K562 (cell line): ENCODE measurements around the gene PLCL1. TPM values are rescaled to one million over a fixed set of nuclear protein-coding genes. Genes with fewer than 3 reads are reported as not detected.
A peak's percentile ranks its signal among the peaks of the same experiment; 100 is the strongest.

Experiments used
- ATAC-seq: fragments of 200-7000 bp; cut with Tn5 transposase; 3 replicates; pipeline ENCODE4 v1.9.1; 2020; ENCODE audit warnings: moderate library complexity
- BruUV-seq: library from RNA; stranded (reverse); fragments of 400-500 nt; replicated peaks from 2 replicates; lab custom pipeline; 2021; lab: Mats Ljungman, UMichigan
- CTCF ChIA-PET: fragments of 300-600 bp; formaldehyde crosslinking; extraction: SDS; loops from one replicate; lab custom pipeline; 2021; ENCODE audit warnings: low intra/inter-chr PET ratio; lab: Yijun Ruan, JAX
- POLR2A ChIA-PET: fragments of 300-600, 350-650 bp; sonication (Branson Sonifier 250); formaldehyde crosslinking; extraction: SDS; loops from one replicate; lab custom pipeline; 2021; ENCODE audit warnings: antibody characterized with exemption, inconsistent platforms; lab: Yijun Ruan, JAX
- DNase-seq, 4 experiments: peaks; one replicate each; pipeline versions ENCODE4 v3.0.0 to v3.0.0-alpha.2; 2011 to 2018; ENCODE audit warnings: low spot score in 3 of 4, mixed read lengths in 3 of 4; ENCODE audit errors: extremely low read depth in 1 of 4
- FAIRE-seq: peaks from 2 replicates; lab custom pipeline; 2011; peaks lifted over from hg19 to GRCh38; lab: Jason Lieb, UNC
- H2AFZ ChIP-seq: 2 replicates; pipeline ENCODE4 v1.6.0; 2011; ENCODE audit warnings: low read depth, low read length, control low read depth, inconsistent platforms
- H3K27ac ChIP-seq: fragments of 200-600 bp; 3 replicates; pipeline ENCODE4 v1.8.0; 2011; ENCODE audit warnings: low read depth, mild to moderate bottlenecking, control low read depth, inconsistent platforms, low read length, moderate library complexity, mixed read lengths; ENCODE audit errors: extremely low read depth
- H3K27me3 ChIP-seq, 2 experiments: fragments of 300-600 bp in 1 of 2; 2 replicates in 1 of 2; 3 replicates in 1 of 2; pipeline versions ENCODE4 v1.6.0 to v1.8.0; 2011; ENCODE audit warnings: inconsistent platforms in 2 of 2, low read length in 2 of 2, mild to moderate bottlenecking in 1 of 2, mixed read lengths in 1 of 2, moderate library complexity in 1 of 2; ENCODE audit not compliant: control insufficient read depth in 2 of 2, insufficient read depth in 2 of 2
- H3K36me3 ChIP-seq: fragments of 300-600 bp; 3 replicates; pipeline ENCODE4 v1.8.0; 2011; ENCODE audit warnings: mild to moderate bottlenecking, low read length, inconsistent platforms; ENCODE audit not compliant: control insufficient read depth, insufficient read depth
- H3K4me1 ChIP-seq, 2 experiments: fragments of 200-600 bp in 1 of 2; replicated peaks in 1 of 2; 2 replicates in 1 of 2; 3 replicates in 1 of 2; pipeline versions ENCODE4 v1.5.1 to v1.8.0; 2011; ENCODE audit warnings: inconsistent platforms in 2 of 2, low read length in 2 of 2, mild to moderate bottlenecking in 1 of 2, mixed read lengths in 1 of 2, moderate library complexity in 1 of 2; ENCODE audit not compliant: control insufficient read depth in 2 of 2, insufficient read depth in 2 of 2
- H3K4me2 ChIP-seq: 2 replicates; pipeline ENCODE4 v1.6.1; 2011; ENCODE audit warnings: low read length, control low read depth, inconsistent platforms, mixed read lengths; ENCODE audit not compliant: insufficient read depth
- H3K4me3 ChIP-seq: fragments of 200-600 bp; sonication (generic), shearing (Covaris generic); 2 replicates; pipeline ENCODE4 v1.5.1; 2016; ENCODE audit warnings: control low read depth, inconsistent platforms
- H3K79me2 ChIP-seq: fragments of 200-600 bp; 3 replicates; pipeline ENCODE4 v1.8.0; 2011; ENCODE audit warnings: low read length, inconsistent platforms; ENCODE audit not compliant: control insufficient read depth, insufficient read depth
- H3K9ac ChIP-seq, 2 experiments: 2 replicates each; pipeline versions ENCODE4 v1.6.0 to v1.6.1; 2011; ENCODE audit warnings: low read depth in 2 of 2, low read length in 2 of 2, control low read depth in 1 of 2, inconsistent platforms in 1 of 2, mild to moderate bottlenecking in 1 of 2, mixed read lengths in 1 of 2; ENCODE audit not compliant: insufficient read depth in 1 of 2
- H3K9me1 ChIP-seq: one replicate; pipeline ENCODE4 v1.6.0; 2011; ENCODE audit warnings: inconsistent platforms, mild to moderate bottlenecking, low read length, moderate library complexity; ENCODE audit not compliant: control insufficient read depth, insufficient read depth
- H3K9me3 ChIP-seq: replicated peaks from 2 replicates; pipeline ENCODE4 v1.5.1; 2011; ENCODE audit warnings: low read depth, low read length, inconsistent platforms; ENCODE audit not compliant: control insufficient read depth, insufficient read depth
- H4K20me1 ChIP-seq: replicated peaks from 2 replicates; pipeline ENCODE4 v1.6.1; 2011; ENCODE audit warnings: low read length, inconsistent platforms, mixed read lengths; ENCODE audit not compliant: control insufficient read depth, insufficient read depth
- ADNP ChIP-seq: fragments of 200-800 bp; sonication (Bioruptor generic); IDR thresholded peaks from 2 replicates; pipeline ENCODE4 v1.6.1; 2016; ENCODE audit warnings: missing genetic modification characterization, missing compliant biosample characterization
- BCL6 ChIP-seq: fragments of 250-450 bp; sonication (Bioruptor Pico); IDR thresholded peaks from 2 replicates; pipeline ENCODE4 v1.4.0; 2020
- BRD9 ChIP-seq: fragments of 450-650 bp; IDR thresholded peaks from 2 replicates; pipeline ENCODE4 v1.6.1; 2018; ENCODE audit warnings: low read depth; ENCODE audit not compliant: partially characterized antibody
- CBX3 ChIP-seq, 2 experiments: IDR thresholded peaks; 1 replicate in 1 of 2; 2 replicates in 1 of 2; pipeline ENCODE4 v1.6.1; 2012; ENCODE audit warnings: inconsistent platforms in 2 of 2, low read length in 2 of 2, borderline replicate concordance in 1 of 2, control low read depth in 1 of 2
- CREBBP ChIP-seq: IDR thresholded peaks from one replicate; pipeline ENCODE4 v1.6.1; 2012; ENCODE audit warnings: low read depth, mild to moderate bottlenecking, control low read depth, inconsistent platforms, low read length
- NR2C2 ChIP-seq, 2 experiments: fragments of 200-800 bp in 1 of 2; sonication (Bioruptor generic) in 1 of 2; sonication (generic) in 1 of 2; formaldehyde crosslinking in 1 of 2; IDR thresholded peaks; 2 replicates each; pipeline versions ENCODE4 v1.6.1 to v1.8.0; 2016 to 2022; ENCODE audit warnings: mild to moderate bottlenecking in 1 of 2, missing compliant biosample characterization in 1 of 2, missing genetic modification characterization in 1 of 2, missing genetic modification reagents in 1 of 2
- NR4A1 ChIP-seq, 2 experiments: fragments of 250-450 bp in 1 of 2; fragments of 450-650 bp in 1 of 2; sonication (Bioruptor Pico) in 1 of 2; IDR thresholded peaks; 2 replicates each; pipeline versions ENCODE4 v1.4.0 to v1.6.1; 2016 to 2020; ENCODE audit warnings: mild to moderate bottlenecking in 2 of 2, missing compliant biosample characterization in 1 of 2, missing genetic modification characterization in 1 of 2, moderate library complexity in 1 of 2
- PHF8 ChIP-seq: fragments of 200-600 bp; sonication (generic); IDR thresholded peaks from 2 replicates; pipeline ENCODE4 v1.6.1; 2012; ENCODE audit warnings: mixed run types, mild to moderate bottlenecking, inconsistent platforms, low read length, moderate library complexity, borderline replicate concordance
- RFX5 ChIP-seq: IDR thresholded peaks from 2 replicates; pipeline ENCODE4 v1.6.1; 2011; ENCODE audit warnings: low read depth, mild to moderate bottlenecking, improper control_type of control experiment, low read length
- RUNX1 ChIP-seq: sonication (generic); IDR thresholded peaks from 2 replicates; pipeline ENCODE4 v1.6.1; 2016; ENCODE audit warnings: antibody characterized with exemption, low read depth
- SMAD1 ChIP-seq: fragments of 150-350 bp; IDR thresholded peaks from 2 replicates; pipeline ENCODE4 v1.6.1; 2014; ENCODE audit warnings: low read length, low read depth; ENCODE audit not compliant: partially characterized antibody
- SRF ChIP-seq, 2 experiments: fragments of 250-450, 450-650 bp in 1 of 2; sonication (Bioruptor Pico) in 1 of 2; sonication (generic) in 1 of 2; formaldehyde crosslinking; IDR thresholded peaks; 2 replicates each; pipeline versions ENCODE4 v1.5.0 to v1.5.1; 2020 to 2022; ENCODE audit warnings: mild to moderate bottlenecking in 1 of 2, missing genetic modification reagents in 1 of 2
- TBP ChIP-seq: optimal IDR thresholded peaks from 2 replicates; pipeline ENCODE3; 2011; ENCODE audit warnings: low read depth, low read length, improper control_type of control experiment
- TRIM24 ChIP-seq, 2 experiments: fragments of 450-650 bp; IDR thresholded peaks; 2 replicates each; pipeline ENCODE4 v1.6.1; 2016
- ZBTB43 ChIP-seq: sonication (generic); formaldehyde crosslinking; IDR thresholded peaks from 2 replicates; pipeline ENCODE4 v1.8.0; 2023; ENCODE audit warnings: mild to moderate bottlenecking, missing genetic modification reagents
- ZNF324 ChIP-seq: fragments of 250-450 bp; sonication (Bioruptor Pico); IDR thresholded peaks from 2 replicates; pipeline ENCODE4 v1.4.0; 2020; ENCODE audit warnings: mild to moderate bottlenecking
- ZNF41 ChIP-seq: fragments of 250-450 bp; sonication (Bioruptor Pico); conservative IDR thresholded peaks from 2 replicates; pipeline ENCODE4 v1.4.0; 2020; ENCODE audit warnings: mild to moderate bottlenecking
- in situ Hi-C: fragments of 300-500 bp; cut with MboI; formaldehyde crosslinking; loops from 4 replicates; pipeline ENCODE4 v1.15.0; 2018; ENCODE audit warnings: inconsistent platforms, mixed read lengths
- intact Hi-C: fragments of 100-400 bp; cut with micrococcal nuclease; formaldehyde crosslinking; loops from 2 replicates; pipeline ENCODE4 v1.14.2; 2022
- polyA plus RNA-seq, 8 experiments: library from polyadenylated mRNA; depleted of rRNA in 4 of 8; stranded (reverse) in 5 of 8; unstranded in 3 of 8; fragments of >200 nt; fragmentation: Nextera tagmentation in 2 of 8; fragmentation: Illumina TruSeq in 1 of 8; extraction: Ambion mirVana in 2 of 8; extraction: Trizol in 1 of 8; gene quantifications; 2 replicates each; pipeline versions ENCODE4 v1.2.1 to v1.2.3, GENCODE V29; 2011 to 2014; ENCODE audit warnings: inconsistent platforms in 1 of 8, missing spikeins in 1 of 8
- total RNA-seq, 7 experiments: library from RNA; depleted of rRNA in 6 of 7; stranded (reverse); fragments of >200 nt in 6 of 7; fragmentation: Illumina TruSeq in 2 of 7; extraction: Trizol in 2 of 7; gene quantifications; 2 replicates each; pipeline versions ENCODE4 v1.2.1 to v1.2.3, GENCODE V29; 2011 to 2021; ENCODE audit warnings: low replicate concordance in 1 of 7
- TF ChIP-seq, protein P1 (sequence below): sonication (generic); formaldehyde crosslinking; IDR thresholded peaks from 2 replicates; pipeline ENCODE4 v1.8.1; 2023; ENCODE audit warnings: mild to moderate bottlenecking, missing genetic modification reagents, moderate library complexity
- TF ChIP-seq, protein P2 (sequence below): fragments of 450-650 bp; IDR thresholded peaks from 2 replicates; pipeline ENCODE4 v1.6.1; 2017; ENCODE audit warnings: antibody characterized with exemption
- TF ChIP-seq, protein P3 (sequence below): fragments of 250-450 bp; sonication (Bioruptor Pico); IDR thresholded peaks from 2 replicates; pipeline ENCODE4 v1.8.0; 2021; ENCODE audit warnings: moderate library complexity, mild to moderate bottlenecking, inconsistent platforms

PLCL1 gene
- total and polyA plus RNA-seq, 9 of the 15 experiments (the other 6 are each of a cell fraction or from before 2014, with no cell fraction given) = 2.0 to 17.7 (median 8.6) TPM

- Histone ChIP-seq H3K4me1 (peaks cover 0 to 17% of the 10 kb centered on the region in 2 experiments; a peak in 4 of 5 replicates), H4K20me1 (no peaks in the 10 kb centered on the region), H3K9me1 (no peaks in the 10 kb centered on the region), H2AFZ (no peak overlapping the region), H3K79me2 (peaks cover 60% of the 10 kb centered on the region), H3K36me3 (no peaks in the 10 kb centered on the region; the same call in 2 of the 3 replicates), H3K9me3 (peaks cover 3% of the 10 kb centered on the region), H3K4me2 (no peak overlapping the region), H3K9ac (no peak overlapping the region), H3K27me3 (no peaks in the 10 kb centered on the region), H3K27ac (no peak overlapping the region), H3K4me3 (no peak overlapping the region)
- no peak for DNase-seq
- POLR2A ChIA-PET = no interaction called here
- in situ Hi-C loops = no loop called here
- BruUV-seq = no TSS peak
- ATAC-seq = no peak
- CTCF ChIA-PET = no interaction called here
- intact Hi-C loops = no loop called here
- FAIRE-seq = no peak
- TF ChIP-seq RFX5 = no peak
- TF ChIP-seq, protein P1, sequence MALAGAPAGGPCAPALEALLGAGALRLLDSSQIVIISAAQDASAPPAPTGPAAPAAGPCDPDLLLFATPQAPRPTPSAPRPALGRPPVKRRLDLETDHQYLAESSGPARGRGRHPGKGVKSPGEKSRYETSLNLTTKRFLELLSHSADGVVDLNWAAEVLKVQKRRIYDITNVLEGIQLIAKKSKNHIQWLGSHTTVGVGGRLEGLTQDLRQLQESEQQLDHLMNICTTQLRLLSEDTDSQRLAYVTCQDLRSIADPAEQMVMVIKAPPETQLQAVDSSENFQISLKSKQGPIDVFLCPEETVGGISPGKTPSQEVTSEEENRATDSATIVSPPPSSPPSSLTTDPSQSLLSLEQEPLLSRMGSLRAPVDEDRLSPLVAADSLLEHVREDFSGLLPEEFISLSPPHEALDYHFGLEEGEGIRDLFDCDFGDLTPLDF (CRISPR knock-in tag) = no peak
- no peak for TF ChIP-seq RUNX1
- TF ChIP-seq SRF (CRISPR knock-in tag; IDR thresholded peaks at IDR 0.05) = no peak
- TF ChIP-seq ADNP = no peak
- no peak for TF ChIP-seq ZNF41
- no peak for TF ChIP-seq TBP
- TF ChIP-seq ZNF324 = peak; percentile 95
- TF ChIP-seq ZBTB43 (CRISPR knock-in tag) = no peak
- TF ChIP-seq, protein P2, sequence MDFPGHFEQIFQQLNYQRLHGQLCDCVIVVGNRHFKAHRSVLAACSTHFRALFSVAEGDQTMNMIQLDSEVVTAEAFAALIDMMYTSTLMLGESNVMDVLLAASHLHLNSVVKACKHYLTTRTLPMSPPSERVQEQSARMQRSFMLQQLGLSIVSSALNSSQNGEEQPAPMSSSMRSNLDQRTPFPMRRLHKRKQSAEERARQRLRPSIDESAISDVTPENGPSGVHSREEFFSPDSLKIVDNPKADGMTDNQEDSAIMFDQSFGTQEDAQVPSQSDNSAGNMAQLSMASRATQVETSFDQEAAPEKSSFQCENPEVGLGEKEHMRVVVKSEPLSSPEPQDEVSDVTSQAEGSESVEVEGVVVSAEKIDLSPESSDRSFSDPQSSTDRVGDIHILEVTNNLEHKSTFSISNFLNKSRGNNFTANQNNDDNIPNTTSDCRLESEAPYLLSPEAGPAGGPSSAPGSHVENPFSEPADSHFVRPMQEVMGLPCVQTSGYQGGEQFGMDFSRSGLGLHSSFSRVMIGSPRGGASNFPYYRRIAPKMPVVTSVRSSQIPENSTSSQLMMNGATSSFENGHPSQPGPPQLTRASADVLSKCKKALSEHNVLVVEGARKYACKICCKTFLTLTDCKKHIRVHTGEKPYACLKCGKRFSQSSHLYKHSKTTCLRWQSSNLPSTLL = no peak
- TF ChIP-seq CBX3 (IDR thresholded peaks at IDR 0.05; ENCODE audit: borderline replicate concordance in 1 of 2, low read length in 2 of 2) = peak in 1 of 2 experiments; percentile 22; a peak in 1 of 3 replicates
- no peak for TF ChIP-seq PHF8
- peak; percentile 26 to 55; a peak in 2 of 4 replicates for TF ChIP-seq TRIM24 (IDR thresholded peaks at IDR 0.05)
- no peak for TF ChIP-seq NR4A1 (CRISPR knock-in tag; IDR thresholded peaks at IDR 0.05)
- no peak for TF ChIP-seq NR4A1 (tag; IDR thresholded peaks at IDR 0.05)
- no peak for TF ChIP-seq BRD9
- no peak for TF ChIP-seq CREBBP
- no peak for TF ChIP-seq SMAD1
- TF ChIP-seq BCL6 (CRISPR knock-in tag) = no peak
- TF ChIP-seq NR2C2 (CRISPR knock-in tag; IDR thresholded peaks at IDR 0.05) = no peak
- TF ChIP-seq NR2C2 (tag; IDR thresholded peaks at IDR 0.05) = no peak
- TF ChIP-seq, protein P3, sequence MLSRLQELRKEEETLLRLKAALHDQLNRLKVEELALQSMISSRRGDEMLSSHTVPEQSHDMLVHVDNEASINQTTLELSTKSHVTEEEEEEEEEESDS (CRISPR knock-in tag) = no peak
Observed at GRCh38 chr2:197964720-197965119, 160.3 kb downstream of the PLCL1 start.
